ENCODE data around the gene LRRC36.
A peak's percentile ranks its signal among the peaks of the same experiment; 100 is the strongest.

LRRC36 gene

GRCh38 chr16:67393788-67394154 is 67.2 kb downstream of the LRRC36 start:
- no peak for DNase-seq (ENCODE audit: extremely low read depth, low read depth)
- H3K4me3 ChIP-seq (replicated peaks; ENCODE audit: low read depth, low read length): no peak overlapping the region
- TF ChIP-seq CTCF (IDR thresholded peaks at IDR 0.05; ENCODE audit: low read depth, low read length, missing control alignments): no peak

- no peak for DNase-seq (ENCODE audit: extremely low read depth, low read depth)
- H3K4me3 ChIP-seq (replicated peaks; ENCODE audit: low read depth, low read length): no peak overlapping the region
- no peak for TF ChIP-seq CTCF (IDR thresholded peaks at IDR 0.05; ENCODE audit: low read depth, low read length, missing control alignments)
Observed at GRCh38 chr16:67394155-67395104, 67.8 kb downstream of the LRRC36 start.

GRCh38 chr16:67395105-67395457 is 68.5 kb downstream of the LRRC36 start:
- H3K4me3 ChIP-seq (replicated peaks; ENCODE audit: low read depth, low read length): no peak overlapping the region
- no peak for DNase-seq (ENCODE audit: extremely low read depth, low read depth)
- no peak for TF ChIP-seq CTCF (IDR thresholded peaks at IDR 0.05; ENCODE audit: low read depth, low read length, missing control alignments)

GRCh38 chr16:67395458-67396158 is 69.0 kb downstream of the LRRC36 start:
- no peak for TF ChIP-seq CTCF (IDR thresholded peaks at IDR 0.05; ENCODE audit: low read depth, low read length, missing control alignments)
- no peak for DNase-seq (ENCODE audit: extremely low read depth, low read depth)
- no peak overlapping the region for H3K4me3 ChIP-seq (replicated peaks; ENCODE audit: low read depth, low read length)

- peak; percentile 68 for DNase-seq (ENCODE audit: extremely low read depth, low read depth)
- H3K4me3 ChIP-seq (replicated peaks; ENCODE audit: low read depth, low read length): no peak overlapping the region
- no peak for TF ChIP-seq CTCF (IDR thresholded peaks at IDR 0.05; ENCODE audit: low read depth, low read length, missing control alignments)
Observed at GRCh38 chr16:67396159-67397035, 69.8 kb downstream of the LRRC36 start.

GRCh38 chr16:67397036-67397801 is 70.6 kb downstream of the LRRC36 start:
- no peak for TF ChIP-seq CTCF (IDR thresholded peaks at IDR 0.05; ENCODE audit: low read depth, low read length, missing control alignments)
- H3K4me3 ChIP-seq (replicated peaks; ENCODE audit: low read depth, low read length): no peak overlapping the region
- no peak for DNase-seq (ENCODE audit: extremely low read depth, low read depth)

Measured in HFF-Myc (cell line).